Fibroblast of lung (primary cell): ENCODE results near the gene CFAP100. TPM values are rescaled to one million over a fixed set of nuclear protein-coding genes. Genes with fewer than 3 reads are reported as not detected.

Experiments used
- DNase-seq, 2 donors: peaks; one replicate each; pipeline versions ENCODE4 v3.0.0 to v3.0.0-alpha.2; 2010; ENCODE audit warnings: low read depth in 2 of 2
- H2AFZ ChIP-seq: 2 replicates; pipeline ENCODE4 v1.5.1; 2012; ENCODE audit warnings: low read length, control low read depth, inconsistent platforms
- H3K27ac ChIP-seq: 2 replicates; pipeline ENCODE4 v1.5.1; 2011; ENCODE audit warnings: low read length, control low read depth; ENCODE audit not compliant: insufficient read depth
- H3K27me3 ChIP-seq: 2 replicates; pipeline ENCODE4 v1.5.1; 2011; ENCODE audit warnings: mild to moderate bottlenecking, low read length; ENCODE audit not compliant: control insufficient read depth, insufficient read depth
- H3K36me3 ChIP-seq: 2 replicates; pipeline ENCODE4 v1.5.1; 2011; ENCODE audit warnings: low read length; ENCODE audit not compliant: control insufficient read depth, insufficient read depth
- H3K4me1 ChIP-seq: 2 replicates; pipeline ENCODE4 v1.5.1; 2011; ENCODE audit warnings: low read length; ENCODE audit not compliant: control insufficient read depth, insufficient read depth; ENCODE audit errors: extremely low read depth
- H3K4me2 ChIP-seq: 2 replicates; pipeline ENCODE4 v1.5.1; 2011; ENCODE audit warnings: low read length, control low read depth; ENCODE audit not compliant: insufficient read depth; ENCODE audit errors: extremely low read depth
- H3K4me3 ChIP-seq, 4 experiments: fragments of 200-600 bp in 1 of 4; sonication (generic) in 1 of 4; replicated peaks in 1 of 4; 2 replicates each; pipeline ENCODE4 v1.5.1; 2011 to 2016; ENCODE audit warnings: low read length in 4 of 4, low read depth in 3 of 4, mild to moderate bottlenecking in 3 of 4, control low read depth in 2 of 4, inconsistent platforms in 1 of 4, mixed read lengths in 1 of 4; ENCODE audit not compliant: insufficient read depth in 1 of 4; ENCODE audit errors: control extremely low read depth in 1 of 4
- H3K79me2 ChIP-seq: 2 replicates; pipeline ENCODE4 v1.5.1; 2012; ENCODE audit warnings: mild to moderate bottlenecking, low read length, inconsistent platforms; ENCODE audit not compliant: control insufficient read depth, insufficient read depth
- H3K9ac ChIP-seq: 2 replicates; pipeline ENCODE4 v1.5.1; 2011; ENCODE audit warnings: mild to moderate bottlenecking, low read length, control low read depth; ENCODE audit not compliant: insufficient read depth
- H3K9me3 ChIP-seq: 2 replicates; pipeline ENCODE4 v1.5.1; 2012; ENCODE audit warnings: low read depth, low read length; ENCODE audit not compliant: control insufficient read depth, insufficient read depth
- H4K20me1 ChIP-seq: 2 replicates; pipeline ENCODE4 v1.5.1; 2011; ENCODE audit warnings: low read length; ENCODE audit not compliant: control insufficient read depth, insufficient read depth; ENCODE audit errors: extremely low read depth
- CTCF ChIP-seq, 2 donors: IDR thresholded peaks in 1 of 2; conservative IDR thresholded peaks in 1 of 2; 1 replicate in 1 of 2; 2 replicates in 1 of 2; pipeline ENCODE4 v1.5.1; 2011 to 2012; ENCODE audit warnings: low read length in 2 of 2, control low read depth in 1 of 2, inconsistent platforms in 1 of 2, low read depth in 1 of 2, mild to moderate bottlenecking in 1 of 2
- EZH2 ChIP-seq: IDR thresholded peaks from 2 replicates; pipeline ENCODE4 v1.5.1; 2012; ENCODE audit warnings: low read length, control low read depth, mild to moderate bottlenecking; ENCODE audit errors: missing control alignments
- polyA plus RNA-seq, 2 donors: library from polyadenylated mRNA; depleted of rRNA in 1 of 2; stranded (reverse) in 1 of 2; unstranded in 1 of 2; fragments of >200 nt; gene quantifications; 2 replicates each; pipeline ENCODE4 v1.2.1, GENCODE V29; 2011 to 2012; ENCODE audit warnings: missing spikeins in 1 of 2
- total RNA-seq: library from RNA; depleted of rRNA; stranded (reverse); fragments of >200 nt; gene quantifications from 2 replicates; pipeline ENCODE4 v1.2.1, GENCODE V29; 2014

CFAP100 gene
- total and polyA plus RNA-seq, 2 donors (not counting 1 experiment from before 2014, with no cell fraction given), result not detected

DNA sequence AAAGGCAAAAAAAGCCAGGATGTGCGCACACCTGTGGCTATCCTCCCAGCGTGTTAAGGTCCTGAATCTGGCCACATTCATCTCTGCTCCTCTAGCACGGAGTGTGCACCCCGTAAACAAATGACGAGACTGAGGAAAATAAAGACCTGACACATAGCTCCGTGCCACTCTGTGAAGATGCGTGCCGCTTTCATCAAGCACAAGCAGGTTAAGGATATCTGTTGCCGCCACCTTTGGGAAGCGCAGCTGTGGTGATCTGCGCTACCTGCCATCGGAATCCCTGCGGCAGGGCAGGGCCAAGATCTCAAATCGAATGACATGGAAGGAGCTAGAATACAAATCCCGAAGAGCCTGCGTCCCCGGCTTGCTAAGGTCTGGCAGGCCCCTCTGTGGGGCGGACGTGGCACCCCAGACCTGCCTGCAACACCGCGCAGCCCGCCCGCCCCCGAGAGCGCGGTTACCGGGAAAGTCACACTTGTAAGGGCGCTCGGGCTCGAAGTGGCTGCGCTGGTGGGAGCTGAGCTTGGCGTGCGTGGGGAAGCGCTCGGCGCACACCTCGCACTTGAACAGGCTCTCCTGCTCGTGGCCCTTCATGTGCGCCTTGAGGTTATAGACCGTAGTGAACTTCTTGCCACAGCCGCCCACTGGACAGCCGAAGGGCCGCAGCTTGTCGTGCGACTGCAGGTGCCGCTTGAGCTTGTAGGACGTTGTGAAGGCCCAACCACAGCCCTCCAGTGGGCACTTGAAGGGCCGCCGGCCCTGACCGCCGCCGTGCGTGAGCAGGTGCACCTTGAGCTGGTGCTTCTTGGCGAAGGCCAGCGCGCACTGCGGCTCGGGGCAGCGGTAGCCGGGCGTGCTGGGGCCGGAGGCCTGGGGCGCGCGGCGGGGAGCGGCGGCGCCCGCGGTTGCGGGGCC lies 80.0 kb downstream of the CFAP100 start:
- Histone ChIP-seq H2AFZ (no peak overlapping the region), H3K9ac (peak overlapping the region; percentile 82), H4K20me1 (no peaks in the 10 kb centered on the region), H3K4me1 (peaks cover 7% of the 10 kb centered on the region), H3K27me3 (no peaks in the 10 kb centered on the region), H3K79me2 (peaks cover 32% of the 10 kb centered on the region), H3K4me3 (peak overlapping the region; percentile 58 to 84 (median 72)), H3K4me2 (peak overlapping the region; percentile 49), H3K27ac (peak overlapping the region; percentile 68), H3K9me3 (no peaks in the 10 kb centered on the region), H3K36me3 (no peaks in the 10 kb centered on the region)
- DNase-seq, result peak; percentile 41 to 53
- TF ChIP-seq EZH2 (no peak), CTCF (conservative IDR thresholded peaks at IDR 0.05 in 1 of 2, IDR thresholded peaks at IDR 0.05 in 1 of 2; ENCODE audit: low read depth in 1 of 2, low read length in 2 of 2) (no peak)

- Histone ChIP-seq H3K27ac (peak within 1 kb of the TSS; percentile 68), H3K79me2 (peaks cover 32% of the 10 kb centered on the region), H3K4me3 (peak within 1 kb of the TSS; percentile 83 to 91 (median 86)), H3K4me1 (peaks cover 7% of the 10 kb centered on the region), H2AFZ (peak within 1 kb of the TSS; percentile 100), H3K9ac (peak within 1 kb of the TSS; percentile 82), H3K27me3 (no peaks in the 10 kb centered on the region), H3K4me2 (peak within 1 kb of the TSS; percentile 99), H3K9me3 (no peaks in the 10 kb centered on the region), H3K36me3 (no peaks in the 10 kb centered on the region), H4K20me1 (no peaks in the 10 kb centered on the region)
- DNase-seq, result peak; percentile 87 to 93
- TF ChIP-seq EZH2, result no peak
- TF ChIP-seq CTCF (conservative IDR thresholded peaks at IDR 0.05 in 1 of 2, IDR thresholded peaks at IDR 0.05 in 1 of 2; ENCODE audit: low read depth in 1 of 2, low read length in 2 of 2), result peak; percentile 21 to 38
These were observed 80.9 kb downstream of the CFAP100 start, which contains the start of gene ZXDC for GRCh38 chr3:126475413-126476114. ZXDC (minus strand) TSS chr3:126475891; CDS start chr3:126475865, 26 bp downstream.
